Epidermal melanocyte (primary cell): ENCODE measurements around the gene VEPH1.
A peak's percentile ranks its signal among the peaks of the same experiment; 100 is the strongest.

ENCODE experiments used
- DNase-seq: peaks from one replicate; pipeline ENCODE4 v3.0.0; 2011; ENCODE audit warnings: low spot score; ENCODE audit not compliant: insufficient read length

The VEPH1 gene

GRCh38 chr3:157263027-157263426 lies 240.2 kb downstream of the VEPH1 start:
- DNase-seq = no peak

GRCh38 chr3:157261000-157261399 lies 242.2 kb downstream of the VEPH1 start:
- no peak for DNase-seq

GRCh38 chr3:157259825-157260224 lies 243.4 kb downstream of the VEPH1 start:
- DNase-seq = no peak

GRCh38 chr3:157257101-157257500 lies 246.1 kb downstream of the VEPH1 start:
- DNase-seq = no peak

GRCh38 chr3:157255797-157256196 lies 247.4 kb downstream of the VEPH1 start:
- no peak for DNase-seq

- no peak for DNase-seq
Observed at GRCh38 chr3:157251685-157252084, 251.5 kb downstream of the VEPH1 start.

- no peak for DNase-seq
Observed at GRCh38 chr3:157249606-157250005, 253.6 kb downstream of the VEPH1 start.

- DNase-seq = peak; percentile 72
Observed at GRCh38 chr3:157248590-157249422, 254.4 kb downstream of the VEPH1 start.

GRCh38 chr3:157247391-157247790 lies 255.8 kb downstream of the VEPH1 start:
- DNase-seq = no peak

- no peak for DNase-seq
Observed at GRCh38 chr3:157242836-157243235, 260.4 kb downstream of the VEPH1 start.

GRCh38 chr3:157241599-157241998 lies 261.6 kb downstream of the VEPH1 start:
- no peak for DNase-seq

- no peak for DNase-seq
Observed at GRCh38 chr3:157240408-157240807, 262.8 kb downstream of the VEPH1 start.

- peak; percentile 24 for DNase-seq
Observed at GRCh38 chr3:157239082-157239704, 264.0 kb downstream of the VEPH1 start.

GRCh38 chr3:157238457-157238856 lies 264.8 kb downstream of the VEPH1 start:
- DNase-seq = no peak

- DNase-seq = no peak
Observed at GRCh38 chr3:157237886-157238285, 265.3 kb downstream of the VEPH1 start.

- DNase-seq = no peak
Observed at GRCh38 chr3:157235291-157235690, 267.9 kb downstream of the VEPH1 start.

- DNase-seq = no peak
Observed at GRCh38 chr3:157233923-157234322, 269.3 kb downstream of the VEPH1 start.

GRCh38 chr3:157232141-157232540 lies 271.1 kb downstream of the VEPH1 start:
- no peak for DNase-seq

GRCh38 chr3:157231071-157231470 lies 272.1 kb downstream of the VEPH1 start:
- no peak for DNase-seq

- DNase-seq = no peak
Observed at GRCh38 chr3:157226173-157226847, 276.9 kb downstream of the VEPH1 start.

- no peak for DNase-seq
Observed at GRCh38 chr3:157225001-157225400, 278.2 kb downstream of the VEPH1 start.

GRCh38 chr3:157220883-157221282 lies 282.3 kb downstream of the VEPH1 start:
- DNase-seq = no peak
